ENCODE results near the gene POLG2. TPM values are rescaled to one million over a fixed set of nuclear protein-coding genes. Genes with fewer than 3 reads are reported as not detected.

The POLG2 gene
- total and polyA plus RNA-seq, 2 donors (not counting 3 experiments of a cell fraction or from before 2014, with no cell fraction given), result 6.5 to 18.6 TPM

GRCh38 chr17:64504769-64505339 is 8.0 kb upstream of the POLG2 start:
- H3K9me3 ChIP-seq (replicated peaks; ENCODE audit: control insufficient read depth, insufficient read depth, low read length), result no peaks in the 10 kb centered on the region
- peaks cover 41% of the 10 kb centered on the region for H4K20me1 ChIP-seq (replicated peaks; ENCODE audit: control insufficient read depth, extremely low read depth, insufficient read depth, low read length)
- H3K4me2 ChIP-seq (ENCODE audit: insufficient read depth, low read length), result peak overlapping the region; percentile 95
- no peaks in the 10 kb centered on the region for H3K27me3 ChIP-seq (ENCODE audit: control insufficient read depth in 2 of 2, insufficient read depth in 2 of 2, low read length in 2 of 2)
- ChIA-PET POLR2A (interaction anchor here (0.6 to 3.4 kb wide), 8 partner anchors 8 to 209 kb away, joined by 3 to 37 read pairs (median 3); partner anchors contain the start of gene POLG2), CTCF (interaction anchor here (1.1 to 2.4 kb wide), 4 partner anchors 8 to 85 kb away, joined by 4 to 8 read pairs (median 5); partner anchors contain the start of gene POLG2)
- dilution Hi-C loops (cut with MboI; ENCODE audit: extremely low pct_ligation_motif_present, low sequenced_read_pairs), result no loop called here
- peak; percentile 42 for TF ChIP-seq GATA2 (IDR thresholded peaks at IDR 0.05; ENCODE audit: insufficient read depth, insufficient read length, low read depth, low read length)
- TF ChIP-seq CTCF (IDR thresholded peaks at IDR 0.05; ENCODE audit: extremely low read depth in 1 of 2, insufficient read depth in 1 of 2, low read depth in 1 of 2, low read length in 2 of 2), result no peak
- TF ChIP-seq EZH2 (IDR thresholded peaks at IDR 0.05; ENCODE audit: borderline replicate concordance, low read depth, low read length, severe bottlenecking), result no peak
- no peak for TF ChIP-seq POLR2A (IDR thresholded peaks at IDR 0.05; ENCODE audit: low read depth, low read length)
- TF ChIP-seq JUN (IDR thresholded peaks at IDR 0.05; ENCODE audit: borderline replicate concordance, insufficient read depth, insufficient read length, low read depth), result no peak
- peak; percentile 8 for TF ChIP-seq FOS (IDR thresholded peaks at IDR 0.05; ENCODE audit: borderline replicate concordance, insufficient read depth, low read length)
- H3K9me1 ChIP-seq (replicated peaks; ENCODE audit: control insufficient read depth, extremely low read depth, insufficient read depth, low read length), result no peaks in the 10 kb centered on the region
- H2AFZ ChIP-seq (ENCODE audit: low read depth, low read length), result no peak overlapping the region
- BruUV-seq (replicated peaks), result TSS peak; percentile 17
- H3K79me2 ChIP-seq (ENCODE audit: control insufficient read depth, insufficient read depth, low read length), result peaks cover 89% of the 10 kb centered on the region
- H3K9ac ChIP-seq (replicated peaks; ENCODE audit: extremely low read depth, insufficient read depth, low read length), result peak overlapping the region; percentile 100
- DNase-seq (ENCODE audit: low read depth, low spot score), result peak; percentile 74
- H3K4me3 ChIP-seq (replicated peaks in 1 of 3; ENCODE audit: insufficient read depth in 1 of 3, low read depth in 1 of 3, low read length in 3 of 3), result peak overlapping the region; percentile 65 to 97 (median 84)
- intact Hi-C loops (cut with micrococcal nuclease), result loop anchor here (1.0 to 10.0 kb wide), 3 partner anchors 8 to 240 kb away; partner anchors contain the start of gene POLG2
- H3K27ac ChIP-seq (ENCODE audit: insufficient read depth, low read depth, low read length), result peak overlapping the region; percentile 98
- H3K36me3 ChIP-seq (ENCODE audit: control insufficient read depth in 2 of 2, extremely low read depth in 1 of 2, insufficient read depth in 2 of 2, low read length in 2 of 2), result peaks cover 36 to 47% of the 10 kb centered on the region in 2 experiments
- FAIRE-seq, result no peak
- H3K4me1 ChIP-seq (ENCODE audit: control insufficient read depth, extremely low read depth, insufficient read depth, low read length), result peaks cover 52% of the 10 kb centered on the region

All from endothelial cell of umbilical vein (primary cell).